WTC11 (cell line): ENCODE measurements around the gene OPRL1. TPM values are rescaled to one million over a fixed set of nuclear protein-coding genes. Genes with fewer than 3 reads are reported as not detected.

Source experiments
- ATAC-seq: fragments of 200-7000 bp; cut with Tn5 transposase; 2 replicates; pipeline ENCODE4 v1.10.0; 2021; ENCODE audit warnings: mild to moderate bottlenecking, moderate library complexity
- CTCF ChIA-PET: fragments of 300-600 bp; sonication (Branson Sonifier 250); formaldehyde crosslinking; loops from one replicate; lab custom pipeline; 2021; ENCODE audit warnings: antibody characterized with exemption; lab: Charles Lee
- POLR2A ChIA-PET: fragments of 350-600 bp; sonication (Branson Sonifier 250); formaldehyde crosslinking; loops from one replicate; lab custom pipeline; 2021; ENCODE audit warnings: antibody characterized with exemption; lab: Charles Lee
- DNase-seq: peaks from one replicate; pipeline ENCODE4 v3.0.0; 2021; ENCODE audit warnings: low spot score
- H3K27ac Mint-ChIP-seq: 2 replicates; pipeline ENCODE4 v1.8.0; 2021; ENCODE audit warnings: mixed read lengths
- H3K27me3 Mint-ChIP-seq: 2 replicates; pipeline ENCODE4 v1.8.0; 2021; ENCODE audit warnings: low read depth, mild to moderate bottlenecking, moderate library complexity, mixed read lengths
- H3K36me3 Mint-ChIP-seq: 2 replicates; pipeline ENCODE4 v1.8.0; 2021; ENCODE audit warnings: mixed read lengths
- H3K4me1 Mint-ChIP-seq: 2 replicates; pipeline ENCODE4 v1.8.0; 2022; ENCODE audit warnings: mixed read lengths
- H3K4me3 Mint-ChIP-seq: 2 replicates; pipeline ENCODE4 v1.8.0; 2021; ENCODE audit warnings: mild to moderate bottlenecking, moderate library complexity, mixed read lengths
- H3K9me3 Mint-ChIP-seq: 2 replicates; pipeline ENCODE4 v1.8.0; 2021; ENCODE audit warnings: mixed read lengths
- ATF2 ChIP-seq: sonication (generic); formaldehyde crosslinking; IDR thresholded peaks from 2 replicates; pipeline ENCODE4 v1.8.1; 2022; ENCODE audit warnings: low read depth, missing genetic modification reagents, borderline replicate concordance
- FOXJ3 ChIP-seq: sonication (generic); formaldehyde crosslinking; IDR thresholded peaks from 2 replicates; pipeline ENCODE4 v1.9.0; 2021; ENCODE audit warnings: missing genetic modification reagents, mild to moderate bottlenecking, borderline replicate concordance
- KAT7 ChIP-seq: sonication (generic); formaldehyde crosslinking; IDR thresholded peaks from 2 replicates; pipeline ENCODE4 v1.8.1; 2023; ENCODE audit warnings: missing genetic modification reagents, mild to moderate bottlenecking, borderline replicate concordance
- MXD4 ChIP-seq: fragments of 250-450 bp; sonication (Bioruptor Pico); IDR thresholded peaks from 2 replicates; pipeline ENCODE4 v1.8.0; 2021; ENCODE audit warnings: mild to moderate bottlenecking, moderate library complexity, borderline replicate concordance
- NR1H2 ChIP-seq: sonication (generic); formaldehyde crosslinking; IDR thresholded peaks from 2 replicates; pipeline ENCODE4 v1.9.0; 2021; ENCODE audit warnings: mild to moderate bottlenecking, moderate library complexity, missing genetic modification reagents
- NR3C1 ChIP-seq: sonication (generic); formaldehyde crosslinking; conservative IDR thresholded peaks from 2 replicates; pipeline ENCODE4 v1.8.1; 2023; ENCODE audit warnings: low read depth, mild to moderate bottlenecking, missing genetic modification reagents
- RORB ChIP-seq: fragments of 250-450 bp; sonication (Bioruptor Pico); IDR thresholded peaks from 2 replicates; pipeline ENCODE4 v1.9.0; 2021; ENCODE audit warnings: mild to moderate bottlenecking
- SMAD3 ChIP-seq: sonication (generic); formaldehyde crosslinking; IDR thresholded peaks from 2 replicates; pipeline ENCODE4 v1.8.0; 2022; ENCODE audit warnings: missing genetic modification reagents, mild to moderate bottlenecking, borderline replicate concordance
- SOX15 ChIP-seq: fragments of 250-450 bp; sonication (Bioruptor Pico); IDR thresholded peaks from 2 replicates; pipeline ENCODE4 v1.9.0; 2021; ENCODE audit warnings: mild to moderate bottlenecking
- TEAD1 ChIP-seq: sonication (generic); formaldehyde crosslinking; IDR thresholded peaks from 2 replicates; pipeline ENCODE4 v1.8.0; 2022; ENCODE audit warnings: mild to moderate bottlenecking, missing genetic modification reagents
- USF1 ChIP-seq: sonication (generic); formaldehyde crosslinking; IDR thresholded peaks from 2 replicates; pipeline ENCODE4 v1.8.0; 2022; ENCODE audit warnings: mild to moderate bottlenecking, missing genetic modification reagents
- ZNF121 ChIP-seq: sonication (generic); formaldehyde crosslinking; IDR thresholded peaks from 2 replicates; pipeline ENCODE4 v1.8.0; 2023; ENCODE audit warnings: missing genetic modification reagents
- ZNF263 ChIP-seq: sonication (generic); formaldehyde crosslinking; IDR thresholded peaks from 2 replicates; pipeline ENCODE4 v1.8.1; 2022; ENCODE audit warnings: low read depth, mild to moderate bottlenecking, moderate library complexity, missing genetic modification reagents
- microRNA-seq: library from miRNA; unstranded; fragments of <30 nt; microRNA quantifications from one replicate; pipeline ENCODE4 v1.2.0, GENCODE V29; 2022; ENCODE audit warnings: borderline number of aligned reads
- total RNA-seq: library from RNA; stranded (reverse); gene quantifications from 3 replicates; pipeline ENCODE4 v1.2.3, GENCODE V29; 2021
- TF ChIP-seq, protein P1 (sequence below): sonication (generic); formaldehyde crosslinking; IDR thresholded peaks from 2 replicates; pipeline ENCODE4 v1.8.0; 2022; ENCODE audit warnings: mild to moderate bottlenecking, missing genetic modification reagents
- TF ChIP-seq, protein P2 (sequence below): fragments of 250-450 bp; sonication (Bioruptor Pico); IDR thresholded peaks from 2 replicates; pipeline ENCODE4 v1.9.0; 2021; ENCODE audit warnings: mild to moderate bottlenecking, borderline replicate concordance
- TF ChIP-seq, protein P3 (sequence below): fragments of 250-450 bp; sonication (Bioruptor Pico); IDR thresholded peaks from 2 replicates; pipeline ENCODE4 v1.9.0; 2021; ENCODE audit warnings: mild to moderate bottlenecking

Gene OPRL1
- total RNA-seq, 1 experiment from 2014 or later = 2.0 TPM

DNA sequence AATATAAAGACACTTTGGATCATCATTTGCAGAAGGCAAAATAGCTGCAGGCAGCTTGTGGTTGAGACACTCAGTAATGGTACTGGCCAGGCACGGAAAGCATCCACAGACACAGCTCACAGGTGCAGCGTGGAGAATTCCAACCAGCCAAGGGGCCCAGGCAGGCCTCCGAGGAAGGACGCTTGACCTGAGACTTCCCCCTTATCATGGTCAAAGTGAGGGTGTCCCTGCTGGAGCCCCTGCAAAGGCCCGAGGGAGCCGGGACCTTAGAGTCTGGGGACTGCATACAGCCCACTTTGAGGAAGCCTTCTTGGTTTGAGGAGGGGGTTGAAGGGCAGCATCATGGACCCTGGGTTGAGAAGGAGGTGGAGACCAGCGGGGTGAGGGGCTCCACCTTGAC is 69.3 kb downstream of the OPRL1 start (continued):
- TF ChIP-seq ZNF121 (CRISPR knock-in tag) (no peak), ATF2 (CRISPR knock-in tag) (no peak), NR3C1 (CRISPR knock-in tag) (no peak), FOXJ3 (CRISPR knock-in tag) (no peak), USF1 (CRISPR knock-in tag) (no peak), MXD4 (CRISPR knock-in tag) (no peak), KAT7 (CRISPR knock-in tag) (no peak), SOX15 (CRISPR knock-in tag) (no peak), RORB (CRISPR knock-in tag) (no peak), TEAD1 (CRISPR knock-in tag) (no peak)
- TF ChIP-seq, protein P1, sequence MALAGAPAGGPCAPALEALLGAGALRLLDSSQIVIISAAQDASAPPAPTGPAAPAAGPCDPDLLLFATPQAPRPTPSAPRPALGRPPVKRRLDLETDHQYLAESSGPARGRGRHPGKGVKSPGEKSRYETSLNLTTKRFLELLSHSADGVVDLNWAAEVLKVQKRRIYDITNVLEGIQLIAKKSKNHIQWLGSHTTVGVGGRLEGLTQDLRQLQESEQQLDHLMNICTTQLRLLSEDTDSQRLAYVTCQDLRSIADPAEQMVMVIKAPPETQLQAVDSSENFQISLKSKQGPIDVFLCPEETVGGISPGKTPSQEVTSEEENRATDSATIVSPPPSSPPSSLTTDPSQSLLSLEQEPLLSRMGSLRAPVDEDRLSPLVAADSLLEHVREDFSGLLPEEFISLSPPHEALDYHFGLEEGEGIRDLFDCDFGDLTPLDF (CRISPR knock-in tag) = no peak
- TF ChIP-seq, protein P2, sequence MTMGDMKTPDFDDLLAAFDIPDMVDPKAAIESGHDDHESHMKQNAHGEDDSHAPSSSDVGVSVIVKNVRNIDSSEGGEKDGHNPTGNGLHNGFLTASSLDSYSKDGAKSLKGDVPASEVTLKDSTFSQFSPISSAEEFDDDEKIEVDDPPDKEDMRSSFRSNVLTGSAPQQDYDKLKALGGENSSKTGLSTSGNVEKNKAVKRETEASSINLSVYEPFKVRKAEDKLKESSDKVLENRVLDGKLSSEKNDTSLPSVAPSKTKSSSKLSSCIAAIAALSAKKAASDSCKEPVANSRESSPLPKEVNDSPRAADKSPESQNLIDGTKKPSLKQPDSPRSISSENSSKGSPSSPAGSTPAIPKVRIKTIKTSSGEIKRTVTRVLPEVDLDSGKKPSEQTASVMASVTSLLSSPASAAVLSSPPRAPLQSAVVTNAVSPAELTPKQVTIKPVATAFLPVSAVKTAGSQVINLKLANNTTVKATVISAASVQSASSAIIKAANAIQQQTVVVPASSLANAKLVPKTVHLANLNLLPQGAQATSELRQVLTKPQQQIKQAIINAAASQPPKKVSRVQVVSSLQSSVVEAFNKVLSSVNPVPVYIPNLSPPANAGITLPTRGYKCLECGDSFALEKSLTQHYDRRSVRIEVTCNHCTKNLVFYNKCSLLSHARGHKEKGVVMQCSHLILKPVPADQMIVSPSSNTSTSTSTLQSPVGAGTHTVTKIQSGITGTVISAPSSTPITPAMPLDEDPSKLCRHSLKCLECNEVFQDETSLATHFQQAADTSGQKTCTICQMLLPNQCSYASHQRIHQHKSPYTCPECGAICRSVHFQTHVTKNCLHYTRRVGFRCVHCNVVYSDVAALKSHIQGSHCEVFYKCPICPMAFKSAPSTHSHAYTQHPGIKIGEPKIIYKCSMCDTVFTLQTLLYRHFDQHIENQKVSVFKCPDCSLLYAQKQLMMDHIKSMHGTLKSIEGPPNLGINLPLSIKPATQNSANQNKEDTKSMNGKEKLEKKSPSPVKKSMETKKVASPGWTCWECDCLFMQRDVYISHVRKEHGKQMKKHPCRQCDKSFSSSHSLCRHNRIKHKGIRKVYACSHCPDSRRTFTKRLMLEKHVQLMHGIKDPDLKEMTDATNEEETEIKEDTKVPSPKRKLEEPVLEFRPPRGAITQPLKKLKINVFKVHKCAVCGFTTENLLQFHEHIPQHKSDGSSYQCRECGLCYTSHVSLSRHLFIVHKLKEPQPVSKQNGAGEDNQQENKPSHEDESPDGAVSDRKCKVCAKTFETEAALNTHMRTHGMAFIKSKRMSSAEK = no peak

- TF ChIP-seq, protein P3, sequence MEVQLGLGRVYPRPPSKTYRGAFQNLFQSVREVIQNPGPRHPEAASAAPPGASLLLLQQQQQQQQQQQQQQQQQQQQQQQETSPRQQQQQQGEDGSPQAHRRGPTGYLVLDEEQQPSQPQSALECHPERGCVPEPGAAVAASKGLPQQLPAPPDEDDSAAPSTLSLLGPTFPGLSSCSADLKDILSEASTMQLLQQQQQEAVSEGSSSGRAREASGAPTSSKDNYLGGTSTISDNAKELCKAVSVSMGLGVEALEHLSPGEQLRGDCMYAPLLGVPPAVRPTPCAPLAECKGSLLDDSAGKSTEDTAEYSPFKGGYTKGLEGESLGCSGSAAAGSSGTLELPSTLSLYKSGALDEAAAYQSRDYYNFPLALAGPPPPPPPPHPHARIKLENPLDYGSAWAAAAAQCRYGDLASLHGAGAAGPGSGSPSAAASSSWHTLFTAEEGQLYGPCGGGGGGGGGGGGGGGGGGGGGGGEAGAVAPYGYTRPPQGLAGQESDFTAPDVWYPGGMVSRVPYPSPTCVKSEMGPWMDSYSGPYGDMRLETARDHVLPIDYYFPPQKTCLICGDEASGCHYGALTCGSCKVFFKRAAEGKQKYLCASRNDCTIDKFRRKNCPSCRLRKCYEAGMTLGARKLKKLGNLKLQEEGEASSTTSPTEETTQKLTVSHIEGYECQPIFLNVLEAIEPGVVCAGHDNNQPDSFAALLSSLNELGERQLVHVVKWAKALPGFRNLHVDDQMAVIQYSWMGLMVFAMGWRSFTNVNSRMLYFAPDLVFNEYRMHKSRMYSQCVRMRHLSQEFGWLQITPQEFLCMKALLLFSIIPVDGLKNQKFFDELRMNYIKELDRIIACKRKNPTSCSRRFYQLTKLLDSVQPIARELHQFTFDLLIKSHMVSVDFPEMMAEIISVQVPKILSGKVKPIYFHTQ = no peak
- TF ChIP-seq NR1H2 (CRISPR knock-in tag) (no peak), SMAD3 (CRISPR knock-in tag) (no peak), ZNF263 (no peak)
- DNase-seq = peak; percentile 4
- Mint-ChIP-seq H3K27ac (no peak overlapping the region; the same call in 1 of the 2 replicates), H3K27me3 (no peaks in the 10 kb centered on the region; the same call in 1 of the 2 replicates), H3K9me3 (peaks cover 17% of the 10 kb centered on the region), H3K36me3 (peaks cover 12% of the 10 kb centered on the region), H3K4me3 (no peak overlapping the region), H3K4me1 (peaks cover 24% of the 10 kb centered on the region)
- ChIA-PET CTCF (no interaction called here), POLR2A (no interaction called here)
- no peak for ATAC-seq
These were observed 70.1 kb downstream of the OPRL1 start for GRCh38 chr20:64149809-64150560.

Small RNAs within 50 kb of the gene (microRNA-seq; reads per million reads assigned to microRNA genes)
- not detected for gene MIR6813

Other genes starting within 250 kb of the OPRL1 start
- gene ZBTB46, start 248.8 kb upstream of the OPRL1 start, total RNA-seq = 18.9 to 20.1 TPM (median 20.1 TPM) in 3 replicates
- gene ABHD16B, start 218.6 kb upstream of the OPRL1 start, total RNA-seq = 0.11 TPM in 1 of 3 replicates, not detected in the others
- 80.8 to 87.2 TPM (median 85.6 TPM) in 3 replicates for gene TPD52L2, start 214.8 kb upstream of the OPRL1 start, total RNA-seq
- gene DNAJC5, start 185.0 kb upstream of the OPRL1 start, total RNA-seq = 28.5 to 31.5 TPM (median 29.6 TPM) in 3 replicates
- gene UCKL1, start 123.7 kb upstream of the OPRL1 start, total RNA-seq = 46.8 to 51.2 TPM (median 48.0 TPM) in 3 replicates
- gene ZNF512B, start 110.2 kb upstream of the OPRL1 start, total RNA-seq = 19.9 to 23.3 TPM (median 20.5 TPM) in 3 replicates
- gene SAMD10, start 100.4 kb upstream of the OPRL1 start, total RNA-seq = 4.6 to 6.2 TPM (median 4.8 TPM) in 3 replicates
- 79.4 to 84.6 TPM (median 80.5 TPM) in 3 replicates for gene PRPF6, start 99.0 kb upstream of the OPRL1 start, total RNA-seq
- 1.6 to 2.4 TPM (median 2.1 TPM) in 3 replicates for gene C20orf204, start 43.9 kb upstream of the OPRL1 start, total RNA-seq
- 0.73 to 0.81 TPM (median 0.80 TPM) in 3 replicates for gene SOX18, start 30.4 kb upstream of the OPRL1 start, total RNA-seq
- gene TCEA2, start 16.9 kb upstream of the OPRL1 start, total RNA-seq = 55.8 to 63.6 TPM (median 63.5 TPM) in 3 replicates
- gene RGS19, start 564 bp upstream of the OPRL1 start, total RNA-seq = 13.8 to 15.9 TPM (median 15.1 TPM) in 3 replicates
- gene LKAAEAR1, start 4.3 kb downstream of the OPRL1 start, total RNA-seq = 0.53 to 1.7 TPM (median 0.73 TPM) in 3 replicates
- not detected in 3 replicates for gene NPBWR2, start 27.5 kb downstream of the OPRL1 start, total RNA-seq
- gene MYT1, start 84.4 kb downstream of the OPRL1 start, total RNA-seq = 1.9 to 4.3 TPM (median 2.0 TPM) in 3 replicates
- gene PCMTD2, start 175.7 kb downstream of the OPRL1 start, total RNA-seq = 50.9 to 61.1 TPM (median 57.7 TPM) in 3 replicates